COR-L47 (cell line): ENCODE measurements around the gene MTG2.

Source experiments
- DNase-seq: peaks from one replicate; lab custom pipeline; 2025; lab: John Stamatoyannopoulos, UW

MTG2 gene

DNA sequence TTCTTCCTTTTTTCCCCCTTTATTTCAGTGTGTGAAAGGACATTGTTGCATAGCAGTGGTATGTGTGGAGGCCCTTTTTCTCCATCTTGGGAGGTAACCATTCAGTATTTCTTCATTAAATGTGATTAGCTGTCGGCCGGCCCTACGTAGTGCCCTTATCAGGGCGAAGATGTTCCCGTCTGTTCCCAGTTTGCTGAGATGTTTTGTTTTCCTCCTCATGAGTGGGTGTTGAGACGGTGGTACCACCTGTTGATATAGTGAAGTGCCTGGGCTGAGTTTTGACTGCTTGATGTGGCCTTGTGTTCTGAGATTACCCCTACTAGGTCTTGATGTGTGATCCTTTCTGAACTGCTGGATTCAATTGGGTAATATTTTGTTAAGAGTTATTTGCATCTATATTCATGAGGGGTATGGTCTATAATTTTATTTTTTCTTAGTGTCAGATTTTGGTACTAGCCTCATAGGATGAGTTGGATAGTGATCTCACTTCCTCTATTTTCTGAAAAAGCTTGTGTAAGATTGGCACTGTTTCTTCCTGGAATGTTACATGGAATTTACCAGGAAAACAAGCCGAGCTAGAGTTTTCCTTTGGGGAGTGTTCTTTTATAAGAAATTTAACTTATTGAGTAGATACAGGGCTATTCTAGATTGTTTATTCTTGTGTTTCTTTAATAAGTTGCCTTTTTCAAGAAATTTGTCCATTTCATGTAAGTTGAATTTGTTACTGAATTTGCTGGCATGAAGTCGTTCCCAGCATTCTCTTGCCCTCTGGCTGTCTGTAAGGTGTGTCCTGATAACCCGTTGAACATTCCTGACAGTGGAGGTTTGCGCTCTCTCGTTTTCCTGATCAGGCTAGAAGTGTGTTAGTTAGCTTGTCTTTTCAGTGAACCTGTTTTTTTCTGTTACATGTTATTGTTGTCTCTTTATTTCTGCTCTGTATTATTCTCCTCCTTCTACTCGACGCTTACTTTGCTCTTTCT is 4.3 kb downstream of the MTG2 start:
- DNase-seq = no peak

DNA sequence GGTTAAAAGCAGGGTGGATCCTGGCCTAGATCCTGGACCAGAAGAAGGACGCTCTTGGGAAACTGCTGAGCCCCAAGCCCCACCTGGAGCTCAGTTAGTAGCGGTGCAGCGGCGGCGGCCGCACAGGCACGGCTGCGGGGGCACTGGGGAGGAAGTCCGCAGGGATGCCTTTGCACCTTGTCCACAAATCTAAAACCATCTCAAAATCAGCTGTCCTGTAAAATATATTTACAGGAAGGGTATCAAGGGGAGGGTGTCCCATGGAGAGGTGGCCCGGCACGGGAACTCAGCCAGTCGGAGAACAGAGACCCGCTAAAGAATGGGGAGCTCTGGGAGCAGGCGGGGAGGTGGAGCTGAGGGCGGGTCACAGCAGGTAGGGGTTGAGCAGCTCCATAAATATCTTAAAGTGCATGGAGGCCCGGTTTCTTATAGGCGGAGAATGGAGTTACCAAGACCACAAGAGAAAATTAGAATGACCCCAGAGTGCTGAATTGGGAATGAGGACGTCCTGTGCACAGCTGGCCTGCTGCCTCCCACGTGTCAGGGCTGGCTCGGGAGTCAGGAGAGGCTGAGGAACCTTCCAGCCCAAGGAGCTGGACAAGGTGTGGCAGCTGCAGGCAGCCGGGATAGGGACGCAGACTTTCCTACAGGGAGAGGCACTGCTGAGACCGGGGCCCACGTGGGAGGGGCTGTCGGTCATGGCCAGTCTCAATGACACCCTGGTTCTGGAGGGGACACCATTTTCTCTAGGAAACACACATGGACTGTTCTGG is 8.0 kb downstream of the MTG2 start:
- DNase-seq = no peak

DNA sequence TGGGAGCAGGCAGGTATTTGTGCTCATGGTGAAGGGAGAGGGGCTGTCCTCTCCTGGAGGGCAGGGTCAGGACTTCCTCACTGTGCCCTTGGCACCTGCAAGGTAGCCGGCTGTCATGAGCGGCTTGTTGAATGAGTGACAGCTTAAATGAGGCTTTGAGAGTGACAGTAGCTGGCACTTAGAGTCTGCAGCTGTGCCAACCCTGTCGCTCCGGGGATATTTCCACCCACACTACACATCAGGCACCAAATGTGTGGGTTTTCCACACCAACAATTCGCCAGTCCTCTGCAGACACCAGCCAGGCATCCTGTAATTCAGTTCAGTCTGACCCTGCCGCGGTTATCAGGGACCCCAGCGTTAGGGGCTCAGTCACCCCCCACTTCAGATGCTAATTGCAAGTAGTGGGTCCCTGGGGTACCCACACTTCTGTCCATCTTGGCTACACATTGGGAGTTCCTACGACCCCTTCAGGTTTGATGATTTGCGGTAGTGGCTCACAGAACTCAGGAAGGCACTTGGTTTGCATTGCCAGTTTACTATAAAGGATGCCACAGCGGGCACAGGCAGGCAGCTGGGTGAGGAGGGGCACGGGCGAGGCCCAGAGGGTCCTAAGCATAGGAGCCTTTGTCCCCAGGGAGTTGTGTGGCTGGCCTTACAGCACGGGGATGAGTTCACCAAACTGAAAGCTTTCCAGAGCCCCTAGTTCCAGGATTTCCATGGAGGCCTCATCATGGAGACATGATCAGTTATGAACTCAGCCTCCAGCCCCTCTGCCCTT is 9.1 kb downstream of the MTG2 start:
- DNase-seq = no peak

DNA sequence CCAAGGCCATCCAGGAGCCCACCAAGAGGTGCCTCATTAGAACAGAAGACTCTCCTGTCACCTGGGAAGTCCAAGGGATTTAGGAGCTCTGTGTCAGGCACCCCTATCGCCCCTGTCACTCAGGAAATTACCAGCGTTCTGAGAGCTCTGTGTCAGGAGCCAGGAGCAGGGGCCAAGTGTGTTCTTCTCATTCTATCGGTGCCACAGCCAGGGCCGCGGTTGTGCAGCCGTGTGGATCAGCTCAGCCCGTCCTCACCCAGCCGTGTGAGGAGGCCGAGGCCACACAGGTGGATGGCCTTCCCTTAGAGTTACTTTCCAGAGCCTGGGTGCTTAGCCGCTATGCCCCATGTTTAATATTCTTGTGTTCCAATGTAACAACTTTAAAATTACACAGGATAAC is 9.8 kb downstream of the MTG2 start:
- DNase-seq = no peak

DNA sequence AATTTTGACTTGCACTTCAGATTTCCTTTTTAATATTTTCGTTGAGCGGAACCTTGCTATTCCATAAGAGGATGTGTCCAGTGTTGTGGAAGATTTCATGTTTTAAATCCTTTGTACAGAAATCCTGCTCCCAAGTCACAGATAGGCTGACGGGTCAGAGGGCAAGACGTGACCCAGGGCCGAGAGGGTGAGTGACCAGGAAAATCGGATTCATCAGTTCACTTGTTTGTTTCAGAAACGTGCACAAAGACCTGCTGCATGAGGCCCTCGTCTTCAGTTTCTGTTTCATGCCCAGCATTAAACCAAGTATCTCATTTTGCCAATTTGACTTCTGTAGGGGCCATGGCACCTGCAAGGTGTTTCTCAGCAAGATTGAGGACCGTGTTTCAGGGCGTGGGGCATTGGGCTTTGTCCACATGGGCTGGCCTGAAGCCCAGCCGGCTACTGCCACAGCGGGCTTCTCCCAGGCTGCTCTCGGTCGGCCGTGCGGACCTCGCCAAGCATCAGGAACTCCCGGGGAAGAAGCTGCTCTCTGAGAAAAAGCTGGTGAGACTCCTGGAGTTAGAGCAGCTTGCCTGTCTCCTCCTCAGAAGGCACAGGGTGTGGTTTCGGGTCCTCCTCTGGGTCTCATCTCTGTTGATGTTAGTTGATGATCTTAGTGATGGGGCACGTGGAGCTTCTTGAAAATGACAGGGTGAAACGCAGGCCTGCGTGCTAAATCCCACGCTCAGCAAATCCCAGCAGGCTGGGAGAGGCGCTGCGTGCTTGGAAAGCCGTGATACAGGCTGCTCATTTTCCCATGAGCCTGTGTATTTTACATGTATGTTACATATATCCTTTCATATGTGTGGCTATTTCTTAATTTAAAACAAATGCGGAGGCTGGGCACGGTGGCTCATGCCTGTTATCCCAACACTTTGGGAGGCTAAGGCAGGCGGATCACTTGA is 10.5 kb downstream of the MTG2 start:
- no peak for DNase-seq

- no peak for DNase-seq
These were observed 12.2 kb downstream of the MTG2 start for GRCh38 chr20:62195075-62195405.

GRCh38 chr20:62195736-62196135 is 12.9 kb downstream of the MTG2 start:
- no peak for DNase-seq

DNA sequence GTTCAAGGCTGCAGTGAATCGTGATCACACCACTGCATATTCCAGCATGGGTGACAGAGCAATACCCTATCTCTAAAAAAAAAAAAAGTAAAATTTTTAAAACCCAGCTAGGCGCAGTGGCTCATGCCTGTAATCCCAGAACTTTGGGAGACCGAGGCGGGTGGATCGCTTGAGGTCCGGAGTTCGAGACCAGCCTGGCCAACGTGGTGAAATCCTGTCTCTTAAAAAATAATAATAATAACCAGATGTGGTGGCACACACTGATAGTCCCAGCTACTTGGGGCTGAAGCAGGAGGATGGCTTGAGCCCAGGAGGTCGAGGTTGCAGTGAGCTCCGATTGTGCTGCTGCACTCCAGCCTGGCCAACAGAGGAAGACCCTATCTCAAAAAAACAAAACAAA is 13.5 kb downstream of the MTG2 start:
- DNase-seq = no peak

DNA sequence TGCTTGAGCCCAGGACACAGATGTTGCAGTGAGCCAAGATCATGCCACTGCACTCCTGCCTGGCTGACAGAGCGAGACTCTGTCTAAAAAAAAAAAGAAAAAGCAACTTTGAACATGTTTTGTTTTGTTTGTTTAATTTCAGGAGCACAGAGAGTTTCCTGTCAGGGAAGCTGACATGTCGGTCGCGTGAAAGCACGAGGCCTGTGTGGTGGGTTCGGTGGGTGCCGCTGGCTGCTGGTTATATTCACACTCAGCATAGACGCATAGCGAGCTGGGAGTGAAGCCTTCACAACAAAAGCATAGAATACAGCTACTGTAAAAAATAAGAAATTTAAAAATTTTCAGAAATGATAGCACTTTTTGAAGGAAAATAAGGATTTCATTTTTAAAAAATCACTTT is 14.5 kb downstream of the MTG2 start:
- DNase-seq = no peak

GRCh38 chr20:62197801-62198200 is 15.0 kb downstream of the MTG2 start:
- DNase-seq = no peak

DNA sequence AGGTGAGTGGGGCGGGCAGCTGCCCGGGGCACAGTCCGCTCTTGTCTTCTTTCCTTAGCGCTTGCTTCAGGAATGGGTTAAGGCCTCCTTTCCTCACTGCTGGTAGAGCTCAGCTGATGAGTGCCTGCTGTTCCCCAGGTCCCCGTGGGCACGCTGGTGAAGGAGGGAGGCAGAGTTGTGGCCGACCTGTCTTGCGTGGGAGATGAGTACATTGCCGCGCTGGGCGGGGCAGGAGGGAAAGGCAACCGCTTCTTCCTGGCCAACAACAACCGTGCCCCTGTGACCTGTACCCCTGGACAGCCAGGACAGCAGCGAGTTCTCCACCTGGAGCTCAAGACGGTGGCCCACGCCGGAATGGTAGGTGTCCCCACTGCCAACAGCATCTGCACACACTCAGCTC is 15.7 kb downstream of the MTG2 start:
- DNase-seq = no peak

GRCh38 chr20:62198931-62199330 is 16.1 kb downstream of the MTG2 start:
- no peak for DNase-seq

DNA sequence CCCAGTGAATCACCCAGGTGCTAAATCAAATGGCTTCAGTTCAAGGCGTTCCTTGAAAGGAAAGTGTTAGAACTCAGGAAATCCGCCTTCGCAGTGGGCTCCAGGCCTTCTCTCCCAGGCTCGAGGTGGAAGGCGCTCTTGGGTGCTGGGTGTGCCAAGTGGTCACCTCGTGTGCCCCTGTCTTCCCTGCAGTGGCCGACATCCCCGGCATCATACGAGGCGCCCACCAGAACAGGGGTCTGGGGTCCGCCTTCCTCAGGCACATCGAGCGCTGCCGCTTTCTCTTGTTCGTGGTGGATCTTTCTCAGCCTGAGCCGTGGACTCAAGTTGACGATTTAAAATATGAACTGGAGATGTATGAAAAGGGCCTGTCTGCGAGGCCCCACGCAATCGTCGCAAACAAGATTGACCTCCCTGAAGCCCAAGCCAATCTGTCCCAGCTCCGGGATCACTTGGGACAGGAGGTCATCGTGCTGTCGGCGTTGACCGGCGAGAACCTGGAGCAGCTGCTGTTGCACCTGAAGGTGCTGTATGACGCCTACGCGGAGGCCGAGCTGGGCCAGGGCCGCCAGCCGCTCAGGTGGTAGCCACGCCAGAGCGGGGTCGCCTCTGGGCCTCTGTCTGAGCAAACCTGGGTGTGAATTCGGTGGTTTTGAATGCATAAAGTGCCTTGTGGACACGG is 17.8 kb downstream of the MTG2 start:
- DNase-seq = no peak

DNA sequence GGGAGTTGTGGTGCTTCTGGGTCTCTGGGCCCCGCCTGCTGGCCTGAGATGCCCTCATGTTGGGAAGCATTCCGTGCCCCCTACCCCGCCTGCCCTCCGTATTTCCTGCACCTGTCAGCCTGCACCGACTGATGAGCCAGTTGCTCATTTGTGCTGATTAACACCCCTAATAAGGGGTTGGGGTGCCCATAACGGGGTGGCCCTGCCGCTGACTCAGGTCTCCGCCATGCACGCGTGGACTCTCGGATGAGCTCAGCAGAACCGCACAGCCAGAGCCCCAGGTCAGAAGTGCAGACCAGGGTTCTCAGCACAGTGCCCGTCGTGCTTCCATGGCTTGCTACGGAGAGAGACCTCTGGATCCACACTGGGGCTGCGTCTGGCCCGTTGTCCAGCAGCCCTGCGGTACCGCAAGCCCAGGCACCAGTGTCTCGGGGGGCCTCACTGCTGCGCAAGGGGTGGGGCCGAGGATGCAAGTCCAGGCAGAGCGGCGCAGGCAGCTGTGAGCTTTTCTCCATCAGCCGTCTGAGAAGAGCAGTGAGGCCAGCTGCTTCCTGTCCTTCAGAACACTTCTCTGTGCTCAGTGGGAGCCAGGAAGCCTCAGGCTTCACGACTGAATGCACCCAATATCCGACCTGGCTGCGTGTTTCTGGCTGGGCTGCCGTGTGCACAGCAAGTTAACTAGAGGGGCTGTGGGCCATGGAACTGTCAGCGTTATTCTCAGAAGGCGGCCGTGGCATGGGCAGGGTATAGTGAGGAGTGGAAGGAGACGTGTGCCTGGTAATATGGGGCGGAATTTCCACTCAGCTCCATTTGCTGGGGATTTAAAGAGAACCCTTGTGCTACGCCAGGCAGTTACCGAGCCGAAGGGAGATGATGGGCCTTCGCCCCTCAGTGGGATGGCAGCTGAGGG is 18.6 kb downstream of the MTG2 start:
- DNase-seq = no peak

DNA sequence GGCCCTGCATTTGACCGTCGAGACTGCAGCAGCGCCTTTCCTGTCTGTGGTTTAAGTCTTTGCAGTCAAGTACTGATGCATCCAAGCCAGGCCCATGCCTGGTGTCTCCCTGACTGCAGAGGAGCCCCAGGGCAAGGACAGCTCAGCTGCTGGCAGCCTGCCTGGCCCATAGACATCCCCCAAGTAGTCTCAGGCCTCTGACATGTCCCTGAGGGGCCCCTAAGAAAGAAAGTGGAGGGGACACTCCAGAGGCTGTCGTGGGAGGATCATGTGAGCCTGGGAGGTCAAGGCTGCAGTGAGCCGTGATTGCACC is 19.2 kb downstream of the MTG2 start:
- no peak for DNase-seq

DNA sequence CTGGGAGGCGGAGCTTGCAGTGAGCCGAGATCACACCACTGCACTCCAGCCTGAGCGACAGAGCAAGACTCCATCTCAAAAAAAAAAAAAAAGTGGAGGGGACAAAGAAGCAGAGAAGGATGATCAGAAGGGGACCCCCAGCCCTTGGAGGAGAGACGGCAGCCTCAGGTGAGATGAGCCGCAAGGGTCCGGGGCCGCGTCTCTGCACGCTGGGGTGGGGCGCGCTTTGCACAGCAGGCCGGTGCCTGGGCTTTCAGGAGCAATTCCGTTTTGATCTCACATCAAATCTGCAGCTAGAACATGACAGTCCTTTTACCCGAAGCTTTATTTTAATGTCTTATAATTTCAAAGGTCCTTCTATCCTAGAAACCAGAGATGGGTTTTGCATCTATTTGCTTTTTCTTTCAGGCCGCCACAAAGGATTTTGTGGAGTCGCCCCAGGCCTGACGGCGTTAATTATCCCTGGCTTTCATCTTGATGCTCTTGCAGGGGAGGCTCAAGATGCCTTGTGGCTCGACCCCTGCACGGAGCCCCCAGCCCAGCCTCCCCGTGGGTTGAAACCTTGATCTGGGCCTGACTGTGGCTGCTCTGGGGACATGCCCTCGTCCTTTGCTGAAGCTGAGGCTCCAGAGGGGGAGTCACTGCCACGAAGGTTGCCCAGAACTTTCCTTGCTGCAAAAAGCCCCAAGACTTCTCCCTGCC is 20.0 kb downstream of the MTG2 start:
- DNase-seq = no peak

- no peak for DNase-seq
These were observed 20.7 kb downstream of the MTG2 start for GRCh38 chr20:62203378-62204030.

DNA sequence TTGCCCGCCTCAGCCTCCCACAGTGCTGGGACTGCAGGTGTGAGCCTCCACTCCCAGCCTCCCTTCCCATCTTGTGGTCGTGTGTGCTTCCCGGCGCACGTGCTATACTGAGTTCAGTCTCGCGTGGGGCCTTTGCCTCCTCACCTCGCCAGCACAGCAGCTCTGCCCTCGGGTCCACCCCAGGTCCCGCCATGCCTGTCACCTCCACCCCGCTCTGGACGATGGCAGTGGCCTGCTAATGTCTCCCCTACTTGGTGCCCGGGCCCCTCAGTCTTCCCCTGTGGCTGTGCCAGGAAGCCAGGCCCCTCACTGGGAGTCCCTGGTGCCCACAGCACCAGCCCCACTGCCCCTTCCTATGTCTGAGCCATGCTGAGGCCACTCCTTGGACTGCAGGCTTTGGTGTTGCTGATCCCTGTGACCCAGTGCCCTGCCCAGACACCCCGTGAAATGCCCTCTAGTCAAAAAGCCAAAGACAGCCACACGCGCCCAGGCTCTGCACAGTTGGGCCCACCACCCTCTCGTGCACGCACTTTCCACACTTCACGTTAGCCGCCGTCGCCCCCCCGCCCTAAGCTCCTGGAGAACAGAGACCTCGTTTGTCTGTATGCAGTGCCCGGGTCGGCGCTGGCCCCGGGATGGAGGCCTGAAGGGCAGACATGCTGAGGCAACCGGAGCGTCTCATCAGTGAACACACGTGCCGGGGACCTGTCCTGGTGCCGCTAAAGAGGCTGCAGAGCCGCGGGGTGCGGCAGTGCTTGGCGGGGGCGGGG is 23.0 kb downstream of the MTG2 start:
- DNase-seq = no peak
